HTERT RPE-1 (cell line): ENCODE measurements around the gene UBR2.
"Not testable (repeated sequence)": the region's sequence is repeated elsewhere in the genome, so short reads cannot be mapped to it uniquely, and the experiment has no call there.

Experiments
- in situ Hi-C: fragments of 300-500 bp; cut with MboI; formaldehyde crosslinking; loops from 4 replicates; pipeline ENCODE4 v1.14.3; 2020; ENCODE audit warnings: low sequenced_read_pairs

Gene UBR2

DNA sequence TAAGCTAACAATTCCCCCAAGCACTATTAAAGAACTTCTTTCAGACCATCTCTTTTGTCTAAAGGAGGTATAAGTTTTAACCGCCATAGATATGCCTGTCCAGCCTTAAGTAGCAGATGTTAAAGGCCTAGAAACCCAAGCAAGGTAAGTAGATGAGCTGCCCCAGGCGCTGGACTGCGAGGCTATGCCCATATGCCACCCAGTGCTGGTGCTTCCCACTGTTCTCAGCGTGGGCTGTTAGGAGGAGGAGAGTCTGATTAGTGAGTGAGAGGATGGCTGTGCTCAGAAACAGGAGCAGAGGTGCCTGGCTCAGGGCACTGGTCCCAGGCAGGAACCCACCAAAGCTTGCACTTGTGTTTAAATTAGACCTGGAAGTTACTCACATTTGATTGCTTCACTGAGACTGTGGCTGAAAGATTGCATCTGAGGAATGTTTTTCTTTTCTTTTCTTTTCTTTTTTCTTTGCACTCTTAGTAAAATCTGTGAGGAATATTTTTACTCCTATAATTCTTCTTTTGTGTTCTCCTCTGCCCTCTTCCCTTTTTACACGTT lies 126.4 kb downstream of the UBR2 start:
- in situ Hi-C loops = no loop called here

DNA sequence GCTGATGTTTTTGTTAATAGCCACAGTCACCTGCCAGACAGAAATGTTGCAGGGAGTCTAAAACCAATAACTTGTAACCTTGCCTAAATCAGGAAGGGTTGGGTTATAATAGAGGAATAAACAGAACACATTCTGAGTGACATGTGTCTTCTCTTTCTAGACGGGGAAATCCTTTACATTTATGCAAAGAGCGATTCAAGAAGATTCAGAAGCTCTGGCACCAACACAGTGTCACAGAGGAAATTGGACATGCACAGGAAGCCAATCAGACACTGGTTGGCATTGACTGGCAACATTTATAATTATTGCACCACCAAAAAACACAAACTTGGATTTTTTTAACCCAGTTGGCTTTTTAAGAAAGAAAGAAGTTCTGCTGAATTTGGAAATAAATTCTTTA lies 127.0 kb downstream of the UBR2 start:
- in situ Hi-C loops = no loop called here

DNA sequence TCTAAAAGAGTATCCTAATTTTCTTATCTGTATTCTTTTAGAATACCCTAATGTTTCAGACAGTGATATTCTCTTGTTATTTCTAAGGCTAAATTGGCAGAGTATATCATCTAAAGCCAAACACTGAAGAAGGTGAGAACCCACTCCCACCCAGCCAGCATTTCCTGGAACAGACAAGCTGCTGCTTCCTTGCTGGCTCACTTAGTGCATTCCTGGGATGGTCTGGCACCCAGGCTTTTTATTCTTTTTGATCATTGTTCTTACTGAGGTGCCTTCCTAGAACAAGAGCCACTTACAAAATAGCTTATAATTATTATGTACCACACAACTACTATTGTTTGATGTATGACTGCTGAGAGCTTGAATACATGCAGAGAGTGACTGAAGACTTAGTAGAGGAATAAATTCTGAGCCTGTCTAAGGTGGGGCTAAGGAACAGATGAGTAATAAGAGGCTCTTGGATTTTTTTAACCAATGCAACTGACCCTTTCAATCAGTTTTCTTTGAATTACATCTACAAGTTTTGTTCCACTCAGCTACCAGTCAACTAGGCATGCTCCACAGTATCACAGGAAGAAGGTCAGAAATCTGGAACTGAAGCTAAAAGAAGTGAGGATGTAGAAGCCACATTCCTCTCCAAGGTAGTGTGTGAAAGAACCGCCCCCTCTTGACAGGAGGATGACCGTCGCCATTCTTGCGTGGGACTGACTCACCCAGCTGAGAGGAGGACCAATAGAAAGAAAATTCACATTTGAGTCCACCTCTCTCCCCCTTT lies 128.5 kb downstream of the UBR2 start:
- in situ Hi-C loops = no loop called here

DNA sequence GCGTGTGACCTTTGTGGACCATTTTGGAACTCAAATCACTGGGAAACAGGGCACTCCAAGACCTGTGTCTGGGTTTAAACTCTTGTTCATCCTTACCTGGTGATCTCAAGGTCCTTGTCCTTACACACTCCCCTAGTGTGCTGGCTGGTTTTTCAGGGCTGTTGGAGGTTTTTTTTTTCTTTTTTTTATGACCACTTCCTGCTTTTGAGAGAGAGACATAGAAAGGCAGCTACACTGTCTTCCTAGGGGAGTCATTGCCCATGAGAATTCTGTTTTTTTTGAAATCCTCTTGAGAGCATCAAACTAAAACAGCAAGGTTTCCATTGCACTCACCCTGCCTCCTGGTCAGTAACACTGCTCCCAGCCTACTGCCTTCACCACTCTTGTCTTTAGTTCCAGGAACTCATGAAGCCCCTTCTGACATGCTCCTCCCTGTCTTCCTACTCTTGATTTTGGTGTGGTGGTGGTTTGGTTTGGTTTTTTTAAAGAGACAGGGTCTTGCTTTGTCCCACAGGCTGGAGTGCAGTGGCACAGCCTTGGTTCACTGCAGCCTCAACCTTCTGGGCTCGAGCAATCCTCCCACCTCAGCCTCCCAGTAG lies 130.0 kb downstream of the UBR2 start:
- in situ Hi-C loops = no loop called here

DNA sequence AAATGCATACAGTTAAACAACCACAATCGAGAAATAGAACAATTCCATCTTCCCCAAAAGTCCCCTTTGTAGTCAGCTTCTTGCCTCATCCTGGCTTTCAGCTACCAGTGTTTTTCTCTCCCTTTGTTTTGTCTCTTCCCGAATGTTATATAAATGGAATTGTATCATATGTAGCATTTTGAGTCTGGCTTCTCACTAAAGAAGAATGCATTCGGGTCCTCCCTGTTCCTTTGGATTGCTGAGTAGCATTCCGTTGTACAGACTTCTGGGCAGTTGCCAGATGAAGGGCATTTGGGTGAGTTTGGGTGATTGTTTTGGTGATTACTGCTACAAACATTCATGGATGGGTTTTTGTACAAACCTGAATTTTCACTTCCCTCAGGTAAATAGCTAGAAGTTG lies 130.8 kb downstream of the UBR2 start:
- in situ Hi-C loops = no loop called here

DNA sequence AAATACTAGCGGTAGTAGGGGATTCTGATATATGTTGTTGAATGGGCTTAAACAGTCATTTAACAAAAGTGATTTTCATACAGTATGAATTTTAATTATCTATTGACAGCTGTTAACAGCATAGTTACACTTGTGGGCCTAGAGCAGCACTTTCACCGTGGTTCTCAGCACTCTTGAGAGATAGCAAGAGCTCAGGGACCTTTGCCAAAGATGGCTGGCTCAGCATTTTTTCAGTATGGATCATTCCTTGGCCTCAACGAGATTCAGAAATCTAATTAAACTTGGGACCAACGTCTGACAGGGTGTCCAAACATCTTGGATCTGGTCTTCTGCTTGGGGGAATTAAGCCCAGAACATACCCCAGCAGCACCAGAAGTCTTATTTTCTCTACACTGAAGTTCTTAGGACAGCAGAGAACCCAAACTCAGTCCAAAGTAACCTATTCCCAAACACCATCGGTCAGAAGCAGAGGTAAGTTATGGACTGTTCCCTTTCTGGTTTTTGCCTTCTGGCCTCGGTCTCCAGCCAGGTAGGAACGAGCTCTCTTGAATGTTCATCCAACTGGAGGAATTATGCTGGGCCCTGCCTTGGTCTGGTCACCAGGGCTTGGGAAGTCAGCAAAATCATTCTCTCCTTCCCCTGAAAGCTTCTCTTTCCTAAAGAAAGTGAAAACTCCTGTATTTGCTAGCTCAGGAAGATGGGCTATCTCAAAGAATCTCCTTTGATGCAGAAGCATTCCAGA lies 132.9 kb downstream of the UBR2 start:
- in situ Hi-C loops = no loop called here

DNA sequence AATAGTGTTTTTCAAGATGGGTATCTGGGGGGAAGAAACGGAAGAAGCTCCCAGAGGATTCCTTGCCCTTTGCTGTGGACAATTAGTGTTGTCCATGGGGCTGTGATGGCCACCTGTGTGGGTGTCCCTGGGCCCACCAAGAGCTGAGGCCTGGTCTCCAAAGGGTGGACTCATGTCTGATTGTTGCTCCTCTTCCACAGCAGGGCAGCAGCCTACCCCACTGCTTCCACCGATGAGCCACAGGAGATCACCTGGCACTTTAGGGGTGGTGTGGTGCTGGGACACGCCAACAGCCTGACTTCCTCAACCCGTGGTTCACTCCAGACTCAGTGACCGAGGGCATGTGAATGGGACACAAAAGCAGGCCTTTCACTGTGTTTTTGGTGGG lies 133.4 kb downstream of the UBR2 start:
- in situ Hi-C loops = no loop called here

DNA sequence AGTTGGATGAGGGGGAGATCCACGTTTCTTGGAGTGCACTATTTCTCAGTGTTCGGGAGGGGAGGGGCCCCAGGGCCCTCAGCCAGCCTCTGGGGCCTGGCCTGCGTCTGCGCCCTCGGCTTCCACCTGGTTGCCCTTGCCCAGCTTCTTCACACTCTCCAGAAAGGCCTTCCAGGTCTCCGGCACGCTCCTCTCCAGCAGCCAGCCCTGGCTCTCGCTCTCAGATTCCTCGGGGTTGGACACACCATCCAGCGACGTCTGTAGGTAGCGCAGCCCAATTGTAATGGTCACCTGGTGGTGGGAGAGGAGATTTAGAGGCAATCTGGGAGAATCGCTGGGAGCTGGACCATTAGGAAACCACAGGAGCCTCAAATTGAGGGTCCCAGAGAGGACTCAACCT lies 134.4 kb downstream of the UBR2 start:
- in situ Hi-C loops = no loop called here

DNA sequence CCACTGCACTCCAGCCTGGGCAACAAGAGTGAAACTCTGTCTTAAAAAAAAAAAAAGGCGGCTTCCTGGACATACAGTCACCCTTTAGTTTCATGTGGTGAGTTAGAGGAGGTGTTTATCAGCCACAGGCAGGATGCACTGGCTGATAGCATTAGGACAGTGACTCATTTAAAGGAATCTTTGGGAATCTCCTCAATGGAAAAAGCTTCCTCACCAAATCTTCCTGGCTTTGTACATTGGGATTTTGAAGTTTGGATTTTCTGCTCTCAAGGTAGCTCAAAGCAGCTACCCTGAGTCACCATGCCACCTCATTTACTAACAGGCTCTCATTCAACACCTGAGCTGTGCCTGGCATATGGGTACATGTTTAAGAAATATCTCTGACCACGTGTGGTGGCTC lies 138.4 kb downstream of the UBR2 start:
- in situ Hi-C loops = no loop called here

DNA sequence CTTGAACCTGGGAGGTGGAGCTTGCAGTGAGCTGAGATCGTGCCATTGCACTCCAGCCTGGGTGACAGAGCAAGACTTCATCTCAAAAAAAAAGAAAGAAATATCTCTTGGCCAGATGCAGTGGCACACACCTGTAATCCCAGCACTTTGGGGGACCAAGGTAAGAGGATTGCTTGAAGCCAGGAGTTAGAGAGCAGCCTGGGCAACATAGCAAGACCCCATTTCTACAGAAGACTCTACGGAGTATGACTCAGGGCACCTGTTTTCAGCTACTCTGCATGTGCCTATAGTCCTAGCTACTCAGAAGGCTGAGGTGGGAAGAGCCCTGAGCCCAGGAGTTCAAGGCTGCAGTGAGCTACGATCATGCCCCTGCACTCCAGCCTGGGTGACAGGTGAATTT lies 139.0 kb downstream of the UBR2 start:
- in situ Hi-C loops = not testable (repeated sequence)

DNA sequence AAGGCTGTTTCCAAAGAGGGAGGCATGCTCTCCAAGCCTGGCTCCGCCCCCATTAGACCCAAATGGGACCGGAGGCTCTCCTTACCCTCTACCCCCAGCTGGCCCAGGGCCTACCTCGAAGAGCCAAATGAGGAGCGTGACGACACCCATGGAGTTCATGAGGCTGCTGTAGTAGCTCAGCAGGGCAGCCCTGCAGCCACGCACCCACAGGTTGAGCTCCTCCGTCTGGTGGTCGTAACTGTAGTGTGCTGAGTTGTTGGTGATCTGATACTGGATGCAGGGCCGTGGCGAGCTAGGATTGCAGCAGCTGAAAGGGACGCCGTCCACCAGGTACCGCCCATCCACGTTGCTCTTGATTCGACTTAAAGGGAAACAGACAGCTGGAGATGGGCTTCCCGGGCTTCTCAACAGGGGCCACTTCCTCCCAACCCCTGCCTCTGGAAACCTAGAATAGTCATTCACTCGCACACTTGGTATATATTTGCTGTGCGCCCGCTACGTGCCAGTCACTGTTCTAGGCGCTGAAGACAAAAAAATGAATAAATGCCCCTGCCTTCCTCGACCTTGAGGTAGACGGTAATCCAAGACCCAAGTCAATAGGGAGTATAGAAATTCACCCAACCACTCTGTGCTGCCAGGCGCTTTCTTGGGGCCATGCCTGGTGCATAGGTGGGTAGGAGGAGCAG lies 140.6 kb downstream of the UBR2 start:
- in situ Hi-C loops = no loop called here

DNA sequence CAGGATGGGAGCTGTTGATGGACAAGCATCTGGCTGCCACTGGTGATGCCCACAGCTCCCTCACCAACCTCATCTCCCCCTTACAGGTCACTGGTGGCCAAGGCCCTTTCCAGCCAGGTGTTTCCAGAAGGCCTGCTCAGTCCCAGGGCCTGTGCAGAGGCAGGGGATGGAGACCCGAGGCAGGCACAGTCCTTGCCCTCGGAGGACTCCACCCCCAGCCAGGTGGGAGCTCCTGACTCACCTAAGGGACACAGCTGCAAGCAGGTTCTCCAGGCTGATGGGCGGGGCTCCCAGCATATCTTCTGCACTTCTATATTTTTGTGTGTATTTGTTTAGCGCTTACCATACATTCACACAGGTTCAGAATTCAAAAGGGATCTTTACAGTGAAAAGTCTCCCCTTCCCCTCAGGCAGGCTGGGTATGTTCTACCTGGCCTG lies 141.1 kb downstream of the UBR2 start:
- in situ Hi-C loops = no loop called here

DNA sequence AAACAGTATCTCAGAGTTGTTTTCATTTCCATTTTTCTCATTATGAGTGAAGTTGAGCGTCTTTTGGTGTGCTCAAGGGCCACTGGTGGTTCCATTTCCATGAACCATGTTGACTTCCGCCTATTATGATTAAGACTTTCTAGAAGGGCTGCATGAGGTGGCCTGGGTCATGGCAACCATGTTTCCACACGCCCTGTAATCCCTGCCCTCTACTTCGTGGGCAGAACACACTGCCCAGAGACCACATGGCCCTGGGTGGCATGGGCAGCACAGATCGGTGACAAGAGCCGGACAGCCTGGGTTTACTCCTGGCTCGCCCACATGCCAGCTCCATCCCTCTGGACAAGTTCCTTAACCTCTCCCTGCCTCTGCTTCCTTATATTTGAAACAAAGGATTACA lies 143.8 kb downstream of the UBR2 start:
- in situ Hi-C loops = no loop called here

DNA sequence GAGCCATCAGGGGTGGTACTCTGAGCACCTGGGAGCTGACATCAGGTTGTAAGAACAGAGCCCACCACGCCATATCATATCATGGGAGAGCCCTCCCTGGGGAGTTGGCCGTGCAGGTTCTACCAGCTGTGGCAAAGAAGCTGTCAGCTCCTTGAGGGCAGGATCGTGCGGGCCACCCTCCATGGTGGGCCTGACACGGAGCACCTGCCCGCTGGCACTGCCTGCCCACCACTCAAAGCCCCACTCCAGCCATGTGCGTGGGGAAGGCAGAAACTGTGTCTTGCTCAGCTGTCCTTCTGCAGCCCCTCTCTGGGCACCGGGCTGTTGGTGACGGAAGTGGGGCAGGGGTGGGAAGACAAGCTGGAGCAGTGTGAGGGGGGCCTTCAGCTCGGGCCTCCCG lies 144.3 kb downstream of the UBR2 start:
- in situ Hi-C loops = no loop called here

DNA sequence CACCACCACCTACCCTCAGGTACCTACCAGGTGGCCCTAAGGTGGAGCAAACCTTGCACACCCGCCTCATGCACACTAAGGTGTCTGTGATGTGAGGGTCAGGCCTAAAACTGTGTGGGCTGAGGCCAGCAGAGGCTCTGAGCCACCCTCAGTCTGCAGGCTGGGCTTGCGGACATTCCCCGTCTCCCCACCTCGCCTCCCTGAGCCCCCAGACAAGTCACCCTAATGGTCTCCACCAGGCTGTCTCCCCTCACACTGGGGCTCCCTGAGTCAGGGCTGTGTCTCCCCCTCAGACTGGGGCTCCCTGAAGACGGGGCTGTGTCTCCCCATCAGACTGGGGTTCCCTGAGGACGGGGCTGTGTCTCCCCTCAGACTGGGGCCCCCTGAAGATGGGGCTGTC lies 146.0 kb downstream of the UBR2 start:
- in situ Hi-C loops = no loop called here

DNA sequence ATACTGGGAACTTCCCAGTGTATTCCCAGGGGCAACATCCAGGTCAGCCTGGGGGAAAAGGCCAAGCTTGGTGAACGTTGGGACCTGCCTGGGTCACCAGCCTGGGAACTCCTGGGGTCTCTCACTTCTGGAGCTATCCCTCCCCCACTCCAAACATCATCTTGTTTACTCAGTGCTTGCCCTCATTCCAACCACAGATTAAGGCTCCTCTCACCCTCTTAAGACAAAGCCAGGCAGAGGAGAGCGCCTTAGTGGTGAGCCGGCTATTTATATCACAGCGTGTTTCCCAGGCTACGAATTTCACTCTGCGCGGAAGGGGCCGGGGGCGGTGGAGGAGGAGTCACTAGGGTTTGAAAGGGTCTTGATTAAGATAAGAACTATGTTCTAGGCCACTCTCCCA lies 146.5 kb downstream of the UBR2 start:
- in situ Hi-C loops = no loop called here

DNA sequence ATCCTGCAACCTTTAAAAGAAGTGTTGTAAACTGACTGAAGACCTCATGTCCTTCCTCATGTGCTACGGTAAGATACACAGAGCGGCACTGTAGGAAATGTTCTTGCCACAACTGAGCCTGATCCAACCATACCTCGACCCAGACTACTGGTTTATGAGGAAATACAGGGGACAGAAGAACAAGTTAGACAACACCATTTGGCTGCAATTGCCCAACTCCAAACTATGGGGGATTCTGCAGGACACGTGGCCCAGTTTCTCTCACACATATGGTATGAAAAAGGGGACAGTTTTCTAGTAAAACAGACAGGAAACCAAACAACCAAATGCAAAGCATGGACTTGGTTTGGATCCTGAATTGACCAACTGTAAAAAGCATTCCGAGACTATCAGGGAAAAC lies 148.1 kb downstream of the UBR2 start:
- in situ Hi-C loops = no loop called here

DNA sequence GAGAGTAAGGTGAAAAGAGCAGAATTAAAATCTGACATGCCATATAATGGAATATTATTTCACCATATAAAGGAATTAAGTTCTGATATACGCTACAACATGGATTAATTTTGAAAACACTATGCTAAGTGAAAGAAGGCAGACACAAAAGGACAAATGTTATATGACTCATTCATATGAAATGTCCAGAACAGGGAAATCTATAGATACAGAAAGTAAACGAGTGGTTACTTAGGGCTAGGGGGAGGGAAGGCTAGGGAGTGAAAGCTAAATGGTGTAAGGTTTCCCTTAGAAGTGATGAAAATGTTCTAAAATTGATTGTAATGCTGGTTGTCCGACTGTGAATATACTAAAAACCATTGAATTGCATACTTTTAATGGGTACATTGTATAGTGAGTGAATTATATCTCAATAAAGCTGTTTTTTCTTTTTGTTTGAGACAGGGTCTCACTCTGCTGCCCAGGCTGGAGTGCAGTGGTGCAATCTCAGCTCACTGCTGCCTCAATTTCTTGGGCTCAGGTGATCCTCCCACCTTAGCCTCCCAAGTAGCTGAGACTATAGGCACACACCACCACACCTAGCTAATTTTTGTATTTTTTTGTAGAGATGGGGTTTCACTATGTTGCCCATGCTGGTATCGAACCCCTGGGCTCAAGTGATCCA lies 150.4 kb downstream of the UBR2 start:
- in situ Hi-C loops = no loop called here

DNA sequence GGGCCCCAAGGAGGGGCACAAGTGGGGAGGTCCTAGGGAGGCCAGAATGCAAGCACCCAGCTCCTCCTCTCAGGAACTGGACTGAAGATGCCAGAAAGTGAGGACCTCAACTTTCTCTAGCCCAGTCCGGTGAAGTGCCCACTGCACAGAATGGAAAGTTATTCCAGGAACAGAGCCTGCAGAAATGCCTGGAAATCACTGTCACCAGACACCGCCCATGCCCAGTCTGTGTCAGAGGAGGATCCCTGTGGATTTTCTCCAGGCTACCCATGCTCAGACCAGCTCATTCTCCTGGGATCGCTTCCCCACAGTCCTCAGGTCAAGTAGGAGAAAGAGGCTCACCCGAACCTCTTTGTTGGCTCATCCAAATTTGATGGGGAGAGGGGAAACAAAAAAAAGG lies 152.0 kb downstream of the UBR2 start:
- in situ Hi-C loops = no loop called here

DNA sequence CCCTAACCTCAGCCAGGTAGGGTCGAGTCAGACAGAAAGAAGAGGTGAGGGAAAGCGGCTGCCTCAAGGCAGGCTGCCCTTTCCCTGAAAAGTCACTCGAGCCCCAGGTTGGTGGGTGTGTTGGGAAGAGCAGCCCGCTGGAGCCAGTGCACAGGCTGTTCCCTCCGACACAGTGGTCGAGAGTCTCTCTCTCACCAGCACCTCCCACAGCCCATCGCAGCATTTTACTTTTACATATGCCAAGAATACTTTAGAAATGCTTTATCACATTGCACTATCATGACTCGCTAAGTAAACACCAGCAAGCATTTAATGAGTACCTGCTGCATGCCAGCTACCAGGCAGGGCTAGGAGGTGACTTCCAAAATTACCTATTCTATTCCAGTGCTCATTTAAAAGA lies 156.9 kb downstream of the UBR2 start:
- in situ Hi-C loops = no loop called here

DNA sequence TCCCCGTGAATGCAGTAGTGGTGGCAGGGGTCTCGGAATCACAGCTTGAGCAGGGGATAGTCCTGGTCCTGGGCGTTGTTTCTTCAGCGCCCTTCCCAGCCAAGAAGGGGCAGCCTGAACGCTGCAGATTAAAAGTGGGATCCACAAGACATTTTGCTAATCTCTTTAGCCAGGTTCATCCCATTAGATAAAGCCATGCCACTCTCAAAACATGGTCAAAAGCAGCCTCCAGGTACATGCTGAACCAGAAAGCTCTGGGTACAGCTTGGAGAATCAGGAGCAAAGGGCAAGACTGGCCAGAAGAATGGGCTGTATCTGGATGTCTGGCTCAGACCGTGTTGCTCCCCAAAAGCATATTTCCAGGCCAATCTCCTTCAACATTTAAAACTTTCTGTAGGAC lies 158.7 kb downstream of the UBR2 start, which contains the start of gene PRPH2:
Gene PRPH2, minus strand, starts transcription at position 101 of the 400 bp plus-strand sequence. CDS start 263 bp downstream, outside the sequence.
- in situ Hi-C loops = no loop called here
